Measurements from ENCODE around the gene GINS3. TPM values are rescaled to one million over a fixed set of nuclear protein-coding genes. Genes with fewer than 3 reads are reported as not detected.
"Not testable (repeated sequence)": the region's sequence is repeated elsewhere in the genome, so short reads cannot be mapped to it uniquely, and the experiment has no call there.

Gene GINS3
- total and polyA plus RNA-seq, 10 donors = 3.3 to 9.4 (median 6.5) TPM

DNA sequence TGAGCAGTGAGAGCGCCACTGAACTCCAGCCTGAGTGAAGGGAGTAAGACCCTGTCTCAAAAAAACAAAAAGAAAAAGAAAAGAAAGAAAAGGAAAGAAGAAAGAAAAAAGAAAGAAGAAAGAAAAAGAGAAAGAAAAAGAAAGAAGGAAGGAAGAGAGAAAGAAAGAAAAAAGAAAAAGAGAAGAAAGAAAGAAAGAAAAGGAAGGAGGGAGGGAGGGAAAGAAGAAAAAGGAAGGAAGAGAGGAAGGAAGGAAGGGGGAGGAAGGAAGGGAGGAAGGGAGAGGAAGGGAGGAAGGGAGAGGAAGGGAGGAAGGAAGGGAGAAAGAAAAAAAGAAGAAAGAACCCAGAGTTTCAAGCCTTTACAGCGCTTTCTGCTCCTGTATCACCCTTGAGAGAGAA, 19.1 kb downstream of the GINS3 start:
- no peak overlapping the region for H3K27ac ChIP-seq
- H3K4me1 ChIP-seq = peaks cover 0 to 5% (median 0%) of the 10 kb centered on the region in 6 donors
- WGBS, 5 donors = 94 to 100% (median 96%) methylated on average over 2 of the region's 2 CpGs
- no peaks in the 10 kb centered on the region for H3K9me3 ChIP-seq
- no peak overlapping the region for H3K4me3 ChIP-seq
- no peaks in the 10 kb centered on the region for H3K36me3 ChIP-seq
- no peaks in the 10 kb centered on the region for H3K27me3 ChIP-seq (replicated peaks in 1 of 7)
- DNase-seq = no peak
- TF ChIP-seq POLR2A (IDR thresholded peaks at IDR 0.05) = no peak
- TF ChIP-seq, protein P1, sequence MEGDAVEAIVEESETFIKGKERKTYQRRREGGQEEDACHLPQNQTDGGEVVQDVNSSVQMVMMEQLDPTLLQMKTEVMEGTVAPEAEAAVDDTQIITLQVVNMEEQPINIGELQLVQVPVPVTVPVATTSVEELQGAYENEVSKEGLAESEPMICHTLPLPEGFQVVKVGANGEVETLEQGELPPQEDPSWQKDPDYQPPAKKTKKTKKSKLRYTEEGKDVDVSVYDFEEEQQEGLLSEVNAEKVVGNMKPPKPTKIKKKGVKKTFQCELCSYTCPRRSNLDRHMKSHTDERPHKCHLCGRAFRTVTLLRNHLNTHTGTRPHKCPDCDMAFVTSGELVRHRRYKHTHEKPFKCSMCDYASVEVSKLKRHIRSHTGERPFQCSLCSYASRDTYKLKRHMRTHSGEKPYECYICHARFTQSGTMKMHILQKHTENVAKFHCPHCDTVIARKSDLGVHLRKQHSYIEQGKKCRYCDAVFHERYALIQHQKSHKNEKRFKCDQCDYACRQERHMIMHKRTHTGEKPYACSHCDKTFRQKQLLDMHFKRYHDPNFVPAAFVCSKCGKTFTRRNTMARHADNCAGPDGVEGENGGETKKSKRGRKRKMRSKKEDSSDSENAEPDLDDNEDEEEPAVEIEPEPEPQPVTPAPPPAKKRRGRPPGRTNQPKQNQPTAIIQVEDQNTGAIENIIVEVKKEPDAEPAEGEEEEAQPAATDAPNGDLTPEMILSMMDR (IDR thresholded peaks at IDR 0.05 in 8 of 11, conservative IDR thresholded peaks at IDR 0.05 in 3 of 11) = no peak
- no peak for TF ChIP-seq POLR2AphosphoS5 (IDR thresholded peaks at IDR 0.05)
- intact Hi-C loops (cut with DNase I; ENCODE audit: low total_unique reads) = no loop called here

- H3K27ac ChIP-seq = no peak overlapping the region
- H3K36me3 ChIP-seq = no peaks in the 10 kb centered on the region
- no peaks in the 10 kb centered on the region for H3K27me3 ChIP-seq (replicated peaks in 1 of 7)
- intact Hi-C loops (cut with DNase I; ENCODE audit: low total_unique reads) = no loop called here
- peaks cover 0 to 5% (median 0%) of the 10 kb centered on the region in 6 donors for H3K4me1 ChIP-seq
- WGBS, 5 donors = 85 to 92% (median 89%) methylated on average over 7 of the region's 7 CpGs
- DNase-seq = no peak
- H3K9me3 ChIP-seq = no peaks in the 10 kb centered on the region
- TF ChIP-seq, protein P1 (IDR thresholded peaks at IDR 0.05 in 8 of 11, conservative IDR thresholded peaks at IDR 0.05 in 3 of 11) = no peak
- no peak for TF ChIP-seq POLR2AphosphoS5 (IDR thresholded peaks at IDR 0.05)
- TF ChIP-seq POLR2A (IDR thresholded peaks at IDR 0.05) = no peak
- H3K4me3 ChIP-seq = no peak overlapping the region
These were observed 19.7 kb downstream of the GINS3 start for GRCh38 chr16:58411736-58412614.

GRCh38 chr16:58412615-58412970, 20.3 kb downstream of the GINS3 start:
- DNase-seq = not testable (repeated sequence)

GRCh38 chr16:58413359-58413758, 21.1 kb downstream of the GINS3 start:
- peaks cover 0 to 8% (median 0%) of the 10 kb centered on the region in 7 donors for H3K27me3 ChIP-seq (replicated peaks in 1 of 7)
- WGBS, 5 donors = 66 to 74% (median 71%) methylated on average over 6 of the region's 6 CpGs
- intact Hi-C loops (cut with DNase I; ENCODE audit: low total_unique reads) = no loop called here

More at GRCh38 chr16:58412615-58412970, 20.3 kb downstream of the GINS3 start:
- H3K4me3 ChIP-seq; H3K9me3 ChIP-seq; H3K4me1 ChIP-seq; intact Hi-C loops (cut with DNase I; ENCODE audit: low total_unique reads); H3K27ac ChIP-seq; H3K36me3 ChIP-seq; H3K27me3 ChIP-seq (replicated peaks in 1 of 7): not testable (repeated sequence)
- 88 to 98% (median 95%) methylated on average over 5 of the region's 5 CpGs for WGBS, 5 donors

More at GRCh38 chr16:58413359-58413758, 21.1 kb downstream of the GINS3 start:
- Histone ChIP-seq H3K4me3 (no peak overlapping the region), H3K27ac (no peak overlapping the region), H3K4me1 (peaks cover 0 to 5% (median 0%) of the 10 kb centered on the region in 6 donors), H3K9me3 (no peaks in the 10 kb centered on the region), H3K36me3 (no peaks in the 10 kb centered on the region)
- DNase-seq = no peak
- TF ChIP-seq POLR2A (IDR thresholded peaks at IDR 0.05) (no peak), POLR2AphosphoS5 (IDR thresholded peaks at IDR 0.05) (no peak)
- TF ChIP-seq, protein P1 (IDR thresholded peaks at IDR 0.05 in 8 of 11, conservative IDR thresholded peaks at IDR 0.05 in 3 of 11) = no peak

Measured in spleen (tissue), 11 donors.